Measurements from ENCODE around the gene PBX3.

DNA sequence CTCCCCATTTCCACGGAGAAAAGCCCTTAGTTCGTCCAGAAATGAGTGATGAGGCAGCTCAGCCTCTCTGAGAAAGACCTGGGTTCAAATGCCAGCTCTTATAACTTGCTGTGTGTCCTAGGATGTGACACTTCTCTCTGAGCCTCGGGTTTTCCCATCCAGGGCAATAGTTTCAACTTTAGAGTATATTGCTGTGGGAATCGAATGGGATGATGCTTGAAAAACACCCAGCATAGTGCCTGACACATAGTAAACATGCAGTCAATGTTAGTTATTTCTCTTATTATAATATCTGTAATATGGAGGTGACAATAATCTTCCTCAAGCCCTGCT is 39.7 kb upstream of the PBX3 start:
- TF ChIP-seq CTCF (IDR thresholded peaks at IDR 0.05) (no peak), EP300 (IDR thresholded peaks at IDR 0.05) (no peak)

Measured in ovary (tissue), 3 donors.